ENCODE measurements around the gene CDH4. TPM values are rescaled to one million over a fixed set of nuclear protein-coding genes. Genes with fewer than 3 reads are reported as not detected.

CDH4 gene
- total and polyA plus RNA-seq, 2 of the 4 experiments (the other 2 are of a cell fraction) = 1.6 to 3.5 TPM

- H2AK5ac ChIP-seq (ENCODE audit: low read depth, low read length) = no peak overlapping the region
- H3K4me2 ChIP-seq (ENCODE audit: low read depth, low read length) = no peak overlapping the region
- no peak overlapping the region for H4K8ac ChIP-seq (ENCODE audit: low read depth in 2 of 2, low read length in 2 of 2)
- H3K79me1 ChIP-seq (ENCODE audit: low read depth in 1 of 2, low read length in 2 of 2) = no peaks in the 10 kb centered on the region
- dilution Hi-C loops (cut with HindIII; ENCODE audit: low sequenced_read_pairs, unreplicated experiment) = no loop called here
- no peak for DNase-seq
- no peak overlapping the region for H2BK5ac ChIP-seq (ENCODE audit: low read depth, low read length, poor library complexity, severe bottlenecking)
- no peak overlapping the region for H4K5ac ChIP-seq (ENCODE audit: low read depth, low read length)
- no peak overlapping the region for H3K27ac ChIP-seq (ENCODE audit: insufficient read depth, low read length)
- POLR2A ChIA-PET (ENCODE audit: unreplicated experiment) = no interaction called here
- no peaks in the 10 kb centered on the region for H3K4me1 ChIP-seq (ENCODE audit: control insufficient read depth, insufficient read depth, low read length)
- no TSS peak for BruUV-seq (replicated peaks)
- no peak overlapping the region for H3K14ac ChIP-seq (replicated peaks; ENCODE audit: low read depth, low read length)
- no peak overlapping the region for H3K4me3 ChIP-seq (ENCODE audit: insufficient read depth, low read depth, low read length)
- no peak overlapping the region for H4K91ac ChIP-seq (ENCODE audit: insufficient read depth, low read depth, low read length)
- H3K9me3 ChIP-seq (ENCODE audit: control insufficient read depth, insufficient read depth, low read length) = peaks cover 12% of the 10 kb centered on the region
- no peaks in the 10 kb centered on the region for H3K27me3 ChIP-seq (ENCODE audit: control insufficient read depth, insufficient read depth, low read length)
- H2BK120ac ChIP-seq (ENCODE audit: low read depth, low read length) = no peak overlapping the region
- H3K9ac ChIP-seq (ENCODE audit: low read depth, low read length) = no peak overlapping the region
- no peak overlapping the region for H2AK9ac ChIP-seq (replicated peaks; ENCODE audit: low read depth, low read length, poor library complexity)
- H2BK20ac ChIP-seq (ENCODE audit: low read depth, low read length) = no peak overlapping the region
- no peak overlapping the region for H3K23ac ChIP-seq (ENCODE audit: low read depth, low read length)
- ATAC-seq (ENCODE audit: low read depth) = no peak
- no peak overlapping the region for H3K4ac ChIP-seq (ENCODE audit: low read depth, low read length)
- no peaks in the 10 kb centered on the region for H4K20me1 ChIP-seq (ENCODE audit: insufficient read depth, low read length)
- intact Hi-C loops (cut with micrococcal nuclease) = no loop called here
- H3K56ac ChIP-seq (ENCODE audit: extremely low read depth, insufficient read depth, low read length) = no peak overlapping the region
- H3K36me3 ChIP-seq (ENCODE audit: control insufficient read depth, insufficient read depth, low read length) = no peaks in the 10 kb centered on the region
- in situ Hi-C loops (cut with MboI; ENCODE audit: low sequenced_read_pairs) = no loop called here
- no peak overlapping the region for H2BK15ac ChIP-seq (ENCODE audit: low read depth, low read length)
- H3K18ac ChIP-seq (ENCODE audit: low read depth, low read length) = no peak overlapping the region
- TF ChIP-seq, protein P1, sequence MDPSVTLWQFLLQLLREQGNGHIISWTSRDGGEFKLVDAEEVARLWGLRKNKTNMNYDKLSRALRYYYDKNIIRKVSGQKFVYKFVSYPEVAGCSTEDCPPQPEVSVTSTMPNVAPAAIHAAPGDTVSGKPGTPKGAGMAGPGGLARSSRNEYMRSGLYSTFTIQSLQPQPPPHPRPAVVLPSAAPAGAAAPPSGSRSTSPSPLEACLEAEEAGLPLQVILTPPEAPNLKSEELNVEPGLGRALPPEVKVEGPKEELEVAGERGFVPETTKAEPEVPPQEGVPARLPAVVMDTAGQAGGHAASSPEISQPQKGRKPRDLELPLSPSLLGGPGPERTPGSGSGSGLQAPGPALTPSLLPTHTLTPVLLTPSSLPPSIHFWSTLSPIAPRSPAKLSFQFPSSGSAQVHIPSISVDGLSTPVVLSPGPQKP (IDR thresholded peaks at IDR 0.05; ENCODE audit: borderline replicate concordance, low read depth, low read length) = no peak
- TF ChIP-seq RCOR1 (IDR thresholded peaks at IDR 0.05; ENCODE audit: insufficient replicate concordance, low read length) (no peak), NFE2L2 (IDR thresholded peaks at IDR 0.05; ENCODE audit: low read depth, low read length) (no peak), MAFK (IDR thresholded peaks at IDR 0.05; ENCODE audit: low read depth, low read length) (no peak), MXI1 (IDR thresholded peaks at IDR 0.05; ENCODE audit: borderline replicate concordance, low read depth, low read length) (no peak), CEBPB (IDR thresholded peaks at IDR 0.05; ENCODE audit: low read depth, low read length) (no peak), CHD1 (IDR thresholded peaks at IDR 0.05; ENCODE audit: low read depth, low read length) (no peak)
- TF ChIP-seq, protein P2, sequence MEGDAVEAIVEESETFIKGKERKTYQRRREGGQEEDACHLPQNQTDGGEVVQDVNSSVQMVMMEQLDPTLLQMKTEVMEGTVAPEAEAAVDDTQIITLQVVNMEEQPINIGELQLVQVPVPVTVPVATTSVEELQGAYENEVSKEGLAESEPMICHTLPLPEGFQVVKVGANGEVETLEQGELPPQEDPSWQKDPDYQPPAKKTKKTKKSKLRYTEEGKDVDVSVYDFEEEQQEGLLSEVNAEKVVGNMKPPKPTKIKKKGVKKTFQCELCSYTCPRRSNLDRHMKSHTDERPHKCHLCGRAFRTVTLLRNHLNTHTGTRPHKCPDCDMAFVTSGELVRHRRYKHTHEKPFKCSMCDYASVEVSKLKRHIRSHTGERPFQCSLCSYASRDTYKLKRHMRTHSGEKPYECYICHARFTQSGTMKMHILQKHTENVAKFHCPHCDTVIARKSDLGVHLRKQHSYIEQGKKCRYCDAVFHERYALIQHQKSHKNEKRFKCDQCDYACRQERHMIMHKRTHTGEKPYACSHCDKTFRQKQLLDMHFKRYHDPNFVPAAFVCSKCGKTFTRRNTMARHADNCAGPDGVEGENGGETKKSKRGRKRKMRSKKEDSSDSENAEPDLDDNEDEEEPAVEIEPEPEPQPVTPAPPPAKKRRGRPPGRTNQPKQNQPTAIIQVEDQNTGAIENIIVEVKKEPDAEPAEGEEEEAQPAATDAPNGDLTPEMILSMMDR (conservative IDR thresholded peaks at IDR 0.05; ENCODE audit: low read depth, low read length) = no peak
- TF ChIP-seq, protein P3, sequence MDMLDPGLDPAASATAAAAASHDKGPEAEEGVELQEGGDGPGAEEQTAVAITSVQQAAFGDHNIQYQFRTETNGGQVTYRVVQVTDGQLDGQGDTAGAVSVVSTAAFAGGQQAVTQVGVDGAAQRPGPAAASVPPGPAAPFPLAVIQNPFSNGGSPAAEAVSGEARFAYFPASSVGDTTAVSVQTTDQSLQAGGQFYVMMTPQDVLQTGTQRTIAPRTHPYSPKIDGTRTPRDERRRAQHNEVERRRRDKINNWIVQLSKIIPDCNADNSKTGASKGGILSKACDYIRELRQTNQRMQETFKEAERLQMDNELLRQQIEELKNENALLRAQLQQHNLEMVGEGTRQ (IDR thresholded peaks at IDR 0.05; ENCODE audit: low read depth, low read length) = no peak
- no peaks in the 10 kb centered on the region for H3K9me1 ChIP-seq (ENCODE audit: insufficient read depth, low read length)
- no peak overlapping the region for H2AFZ ChIP-seq (replicated peaks; ENCODE audit: low read length, poor library complexity)
- 59% methylated on average over 3 of the region's 16 CpGs; no CpG with 5 or more reads in 1 of the 2 experiments for WGBS, 2 experiments (ENCODE audit: extremely low coverage in 2 of 2, insufficient read length in 1 of 2)
- CTCF ChIA-PET = no interaction called here
These were observed 165.3 kb downstream of the CDH4 start for GRCh38 chr20:61417221-61417941.

Data from IMR-90 (cell line).